HepG2 (cell line): Measurements from ENCODE around the gene KLK14.

Source experiments
- CTCF ChIP-seq: sonication (generic); formaldehyde crosslinking; IDR thresholded peaks from 2 replicates; pipeline ENCODE4 v1.5.0; 2020; ENCODE audit warnings: mild to moderate bottlenecking, missing genetic modification reagents, moderate library complexity
- DMAP1 ChIP-seq: IDR thresholded peaks from 2 replicates; pipeline ENCODE4 v1.6.1; 2016
- ETS1 ChIP-seq: sonication (generic); formaldehyde crosslinking; IDR thresholded peaks from 2 replicates; pipeline ENCODE4 v1.4.0; 2020; ENCODE audit warnings: missing genetic modification reagents
- GLI4 ChIP-seq: sonication (generic); formaldehyde crosslinking; IDR thresholded peaks from 2 replicates; pipeline ENCODE4 v1.5.1; 2020; ENCODE audit warnings: missing genetic modification reagents, mild to moderate bottlenecking, moderate library complexity, borderline replicate concordance
- MAX ChIP-seq: IDR thresholded peaks from 2 replicates; pipeline ENCODE4 v1.6.1; 2012; ENCODE audit warnings: inconsistent platforms
- SOX6 ChIP-seq, 2 experiments: fragments of 450-650 bp in 1 of 2; sonication (generic) in 1 of 2; formaldehyde crosslinking in 1 of 2; IDR thresholded peaks; 2 replicates each; pipeline versions ENCODE4 v1.4.0 to v1.6.1; 2017 to 2020; ENCODE audit warnings: antibody characterized with exemption in 1 of 2, mild to moderate bottlenecking in 1 of 2, missing genetic modification reagents in 1 of 2
- SRF ChIP-seq: IDR thresholded peaks from 2 replicates; pipeline ENCODE4 v1.6.1; 2011; ENCODE audit warnings: mild to moderate bottlenecking, low read depth, low read length, moderate library complexity
- TAF1 ChIP-seq: sonication (generic); formaldehyde crosslinking; IDR thresholded peaks from 2 replicates; pipeline ENCODE4 v1.4.0; 2020; ENCODE audit warnings: missing genetic modification reagents

- TF ChIP-seq ETS1 (CRISPR knock-in tag) (no peak), MAX (peak; percentile 87), TAF1 (CRISPR knock-in tag) (peak; percentile 53; the same call in 1 of the 2 replicates), CTCF (CRISPR knock-in tag) (no peak), SOX6 (IDR thresholded peaks at IDR 0.05) (no peak), SOX6 (CRISPR knock-in tag; IDR thresholded peaks at IDR 0.05) (peak; percentile 66), DMAP1 (peak; percentile 91), SRF (peak; percentile 50; the same call in 1 of the 2 replicates), GLI4 (CRISPR knock-in tag) (no peak)
Observed at GRCh38 chr19:51108066-51108804, 25.5 kb upstream of the KLK14 start, which contains the start of gene CTU1.
